OCI-LY1 (cell line): ENCODE data around the gene CMIP.

Experiments used
- EZH2 ChIP-seq: fragments of 200-600 bp; sonication (generic), shearing (Covaris generic); IDR thresholded peaks from 2 replicates; pipeline ENCODE4 v1.8.0; 2017; ENCODE audit warnings: borderline replicate concordance, mixed run types, mild to moderate bottlenecking, antibody characterized with exemption, low read length, moderate library complexity, mixed read lengths
- TF ChIP-seq, protein P1 (sequence below): fragments of 200-600 bp; sonication (generic), shearing (Covaris generic); IDR thresholded peaks from 2 replicates; pipeline ENCODE4 v1.5.1; 2017; ENCODE audit warnings: mild to moderate bottlenecking, antibody characterized with exemption, low read length, moderate library complexity, mixed read lengths

- TF ChIP-seq, protein P1, sequence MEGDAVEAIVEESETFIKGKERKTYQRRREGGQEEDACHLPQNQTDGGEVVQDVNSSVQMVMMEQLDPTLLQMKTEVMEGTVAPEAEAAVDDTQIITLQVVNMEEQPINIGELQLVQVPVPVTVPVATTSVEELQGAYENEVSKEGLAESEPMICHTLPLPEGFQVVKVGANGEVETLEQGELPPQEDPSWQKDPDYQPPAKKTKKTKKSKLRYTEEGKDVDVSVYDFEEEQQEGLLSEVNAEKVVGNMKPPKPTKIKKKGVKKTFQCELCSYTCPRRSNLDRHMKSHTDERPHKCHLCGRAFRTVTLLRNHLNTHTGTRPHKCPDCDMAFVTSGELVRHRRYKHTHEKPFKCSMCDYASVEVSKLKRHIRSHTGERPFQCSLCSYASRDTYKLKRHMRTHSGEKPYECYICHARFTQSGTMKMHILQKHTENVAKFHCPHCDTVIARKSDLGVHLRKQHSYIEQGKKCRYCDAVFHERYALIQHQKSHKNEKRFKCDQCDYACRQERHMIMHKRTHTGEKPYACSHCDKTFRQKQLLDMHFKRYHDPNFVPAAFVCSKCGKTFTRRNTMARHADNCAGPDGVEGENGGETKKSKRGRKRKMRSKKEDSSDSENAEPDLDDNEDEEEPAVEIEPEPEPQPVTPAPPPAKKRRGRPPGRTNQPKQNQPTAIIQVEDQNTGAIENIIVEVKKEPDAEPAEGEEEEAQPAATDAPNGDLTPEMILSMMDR = no peak
- TF ChIP-seq EZH2 = no peak
Measured at GRCh38 chr16:81620796-81621195, 176.2 kb downstream of the CMIP start.
